Raji (cell line): ENCODE results near the gene NUDT22.

Source experiments
- POLR2A ChIP-seq: IDR thresholded peaks from 2 replicates; pipeline ENCODE4 v1.6.1; 2011; ENCODE audit warnings: low read depth, low read length, control low read depth; ENCODE audit not compliant: insufficient read depth

Gene NUDT22

GRCh38 chr11:64202992-64203391, 23.1 kb upstream of the NUDT22 start:
- TF ChIP-seq POLR2A, result no peak

GRCh38 chr11:64203421-64204079, 22.5 kb upstream of the NUDT22 start:
- TF ChIP-seq POLR2A, result no peak

GRCh38 chr11:64204080-64204440, 22.0 kb upstream of the NUDT22 start:
- TF ChIP-seq POLR2A, result no peak

- 0 out of 2 replicates have a peak, but pooled peaks have one; percentile 34 for TF ChIP-seq POLR2A
These were observed 21.5 kb upstream of the NUDT22 start for GRCh38 chr11:64204464-64204989.

- peak; percentile 73 for TF ChIP-seq POLR2A
These were observed 19.4 kb upstream of the NUDT22 start, which contains the start of gene FERMT3 for GRCh38 chr11:64206457-64207255. Gene FERMT3 (plus strand): TSS chr11:64206721. CDS start chr11:64207365, 644 bp downstream.

GRCh38 chr11:64207256-64208085, 18.6 kb upstream of the NUDT22 start:
- peak; percentile 81 for TF ChIP-seq POLR2A

GRCh38 chr11:64208086-64208795, 17.8 kb upstream of the NUDT22 start:
- no peak for TF ChIP-seq POLR2A

- TF ChIP-seq POLR2A, result no peak
These were observed 17.1 kb upstream of the NUDT22 start for GRCh38 chr11:64208796-64209562.

GRCh38 chr11:64209563-64209843, 16.6 kb upstream of the NUDT22 start:
- TF ChIP-seq POLR2A, result no peak

- TF ChIP-seq POLR2A, result no peak
These were observed 15.6 kb upstream of the NUDT22 start for GRCh38 chr11:64210301-64211020.

GRCh38 chr11:64211181-64211872, 14.7 kb upstream of the NUDT22 start:
- no peak for TF ChIP-seq POLR2A

- no peak for TF ChIP-seq POLR2A
These were observed 9.2 kb upstream of the NUDT22 start for GRCh38 chr11:64216879-64217278.

GRCh38 chr11:64218628-64219353, 7.3 kb upstream of the NUDT22 start:
- TF ChIP-seq POLR2A, result no peak

- TF ChIP-seq POLR2A, result no peak
These were observed 6.8 kb upstream of the NUDT22 start for GRCh38 chr11:64219354-64219684.
